ENCODE results near the gene FBXO44.

The FBXO44 gene

DNA sequence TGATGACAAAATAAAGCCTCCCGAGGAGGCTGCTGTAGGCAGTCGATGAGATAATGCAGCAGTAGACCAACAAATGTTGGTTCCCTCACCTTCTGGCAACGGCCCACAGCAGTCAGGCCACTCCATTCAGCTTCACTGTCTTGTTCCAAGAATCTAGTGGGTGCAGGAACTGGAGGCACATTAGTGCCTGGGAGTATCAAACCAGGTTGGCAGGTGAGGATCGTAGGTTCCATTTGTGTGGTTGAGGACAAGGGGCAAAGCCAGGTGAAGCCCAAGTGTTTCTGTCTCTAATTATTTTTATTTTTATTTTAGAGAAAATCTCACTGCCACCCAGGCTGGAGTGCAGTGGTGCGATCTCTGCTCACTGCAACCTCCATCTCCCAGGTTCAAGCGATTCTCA, 13.7 kb upstream of the FBXO44 start:
- no peak for DNase-seq

DNA sequence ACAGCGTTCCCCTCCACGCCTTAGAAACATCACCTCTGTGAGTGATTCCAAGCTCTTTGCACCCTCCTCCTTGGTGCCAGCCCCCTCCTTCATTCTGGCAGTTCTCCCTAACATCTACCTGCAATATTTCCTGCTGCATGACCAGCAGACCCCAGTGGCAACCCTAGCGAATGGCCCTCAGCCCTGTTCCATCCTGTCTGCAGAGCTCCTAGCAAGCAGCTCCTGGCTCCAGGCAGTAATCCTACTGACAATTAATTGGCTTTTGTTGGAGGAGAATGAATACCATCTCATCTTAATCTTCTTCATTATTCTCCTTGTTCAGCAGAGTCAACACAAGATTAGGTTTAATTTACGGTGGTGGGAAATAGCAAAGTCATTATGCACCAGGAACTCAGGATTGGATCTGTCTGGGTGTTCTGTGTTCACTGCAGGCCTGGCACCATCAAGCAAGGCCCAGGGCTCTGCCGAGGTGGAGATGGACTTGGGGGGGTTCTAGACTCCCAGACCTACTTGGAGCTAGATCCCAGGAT, 12.8 kb upstream of the FBXO44 start:
- DNase-seq, result no peak

DNA sequence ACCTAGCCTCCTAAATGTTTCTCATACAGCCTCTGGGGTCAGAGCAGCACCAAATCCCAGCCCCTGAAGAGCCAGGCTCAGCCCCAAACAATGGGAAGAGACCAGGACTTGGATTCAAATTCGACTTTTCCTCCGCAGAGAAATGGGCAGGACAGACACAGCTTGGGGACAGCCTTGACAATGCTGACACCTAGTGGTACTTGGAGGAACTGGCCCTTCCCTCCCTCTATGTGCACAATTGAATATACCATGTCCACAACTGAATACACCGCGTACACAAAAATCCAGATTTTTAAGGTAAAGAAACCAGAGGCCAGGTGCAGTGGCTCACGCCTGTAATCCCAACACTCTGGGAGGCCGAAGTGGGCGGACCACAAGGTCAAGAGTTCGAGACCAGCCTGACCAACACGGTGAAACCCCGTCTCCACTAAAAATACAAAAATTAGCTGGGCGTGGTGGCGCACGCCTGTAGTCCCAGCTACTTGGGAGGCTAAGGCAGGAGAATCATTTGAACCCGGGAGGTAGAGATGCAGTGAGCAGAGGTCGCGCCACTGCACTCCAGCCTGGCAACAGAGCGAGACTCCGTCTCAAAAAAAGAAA, 12.2 kb upstream of the FBXO44 start:
- peak; percentile 44 for DNase-seq

DNA sequence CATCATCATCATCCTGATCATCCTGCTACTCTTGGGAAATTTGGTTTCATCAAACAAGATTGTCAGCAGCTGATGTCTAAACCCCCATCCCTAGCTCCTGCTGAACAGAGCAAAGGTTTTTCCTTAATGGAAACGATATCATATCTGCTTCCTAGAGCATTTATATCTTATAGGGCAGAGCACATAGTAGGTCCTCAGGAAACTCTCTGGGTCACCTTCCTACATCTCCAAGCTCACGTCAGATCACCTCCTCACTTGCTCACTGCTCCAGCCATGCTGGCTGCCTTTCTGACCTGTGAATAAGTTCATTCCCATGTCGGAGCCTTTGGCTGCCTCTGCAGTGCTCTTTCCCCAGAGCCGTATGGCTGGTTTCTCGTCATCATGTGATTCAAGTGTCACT, 10.9 kb upstream of the FBXO44 start:
- no peak for DNase-seq

DNA sequence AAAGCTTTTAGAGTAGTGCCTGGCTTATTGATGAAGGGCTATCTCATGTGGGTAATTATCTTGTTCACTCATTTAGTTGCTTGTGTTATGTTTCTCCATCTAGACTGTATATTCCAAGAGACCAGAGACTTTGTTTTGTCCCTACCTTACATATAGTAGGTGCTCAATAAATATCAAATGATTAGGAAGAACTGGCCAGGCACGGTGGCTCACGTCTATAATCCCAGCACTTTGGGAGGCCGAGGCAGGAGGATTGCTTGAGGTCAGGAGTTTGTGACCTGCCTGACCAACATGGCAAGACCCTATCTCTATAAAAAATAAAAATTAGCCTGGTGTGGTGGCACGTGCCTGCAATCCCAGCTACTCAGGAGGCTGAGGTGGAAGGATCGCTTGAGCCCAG, 9.4 kb upstream of the FBXO44 start:
- no peak for DNase-seq

DNA sequence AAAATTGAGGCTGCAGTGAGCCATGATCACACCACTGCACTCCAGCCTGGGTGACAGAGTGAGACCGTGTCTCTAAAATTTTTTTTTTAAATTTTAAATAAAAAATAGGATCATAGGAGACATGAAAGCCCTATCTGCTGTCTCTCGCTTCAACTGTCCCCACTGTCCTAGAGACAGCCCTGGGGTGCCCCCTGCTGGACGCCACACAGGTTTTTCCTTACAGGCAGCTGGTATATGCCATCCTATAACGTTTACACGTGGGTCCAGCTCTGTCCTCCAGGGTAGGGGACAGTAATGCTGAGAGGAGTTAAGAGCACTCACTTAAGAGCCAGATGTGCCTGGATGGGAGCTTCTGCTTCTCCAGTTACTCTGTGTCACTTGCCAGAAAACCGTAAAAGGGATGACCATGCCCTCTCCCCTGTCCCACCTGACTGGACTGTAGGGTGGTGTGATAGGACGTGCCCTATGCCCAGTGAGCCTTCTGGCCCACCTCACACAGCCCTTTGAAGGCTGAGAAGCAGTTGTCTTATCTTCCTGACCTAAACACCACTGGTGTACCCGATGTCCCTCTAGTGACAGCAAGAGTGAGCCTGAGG, 8.9 kb upstream of the FBXO44 start:
- DNase-seq, result peak; percentile 78

DNA sequence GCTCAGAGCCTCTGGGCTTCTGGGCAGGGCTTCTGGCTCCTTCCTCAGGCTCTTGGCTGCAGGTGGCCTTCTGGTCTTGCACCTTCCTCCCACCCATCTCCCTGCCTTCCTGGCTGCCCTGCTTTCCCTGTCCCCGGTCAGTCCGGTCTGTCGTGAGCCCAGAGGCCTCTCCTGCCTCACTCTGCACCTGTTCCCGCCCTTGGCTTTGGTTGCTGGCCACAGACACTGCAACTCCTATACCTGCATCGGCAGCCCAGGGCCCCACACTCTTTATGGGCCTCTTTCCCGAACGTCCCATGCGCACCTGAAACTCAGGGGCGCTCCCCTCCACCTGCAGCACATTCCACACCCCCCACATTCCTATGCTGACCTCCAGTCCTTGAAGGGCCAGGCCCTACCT, 8.4 kb upstream of the FBXO44 start:
- DNase-seq, result no peak

DNA sequence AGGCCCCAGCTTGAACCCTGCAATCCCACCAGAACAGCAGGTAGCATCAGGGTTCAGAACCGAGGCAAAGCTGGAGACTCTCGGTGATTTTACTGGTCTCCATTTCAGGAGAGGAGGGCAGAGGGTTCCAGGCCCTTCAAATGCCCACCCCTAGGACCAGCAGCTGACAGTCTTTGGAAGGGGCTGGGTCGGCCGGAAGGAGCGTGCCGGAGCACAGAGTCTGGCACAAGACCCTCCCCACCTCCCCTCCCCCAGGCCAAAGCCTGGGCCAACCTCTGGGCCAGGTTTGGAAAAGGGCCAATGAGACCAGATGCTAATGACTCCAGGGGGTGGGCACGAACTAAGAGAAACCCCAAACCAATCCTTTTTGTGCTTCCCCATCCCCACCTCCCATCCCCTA, 7.3 kb upstream of the FBXO44 start:
- no peak for DNase-seq

DNA sequence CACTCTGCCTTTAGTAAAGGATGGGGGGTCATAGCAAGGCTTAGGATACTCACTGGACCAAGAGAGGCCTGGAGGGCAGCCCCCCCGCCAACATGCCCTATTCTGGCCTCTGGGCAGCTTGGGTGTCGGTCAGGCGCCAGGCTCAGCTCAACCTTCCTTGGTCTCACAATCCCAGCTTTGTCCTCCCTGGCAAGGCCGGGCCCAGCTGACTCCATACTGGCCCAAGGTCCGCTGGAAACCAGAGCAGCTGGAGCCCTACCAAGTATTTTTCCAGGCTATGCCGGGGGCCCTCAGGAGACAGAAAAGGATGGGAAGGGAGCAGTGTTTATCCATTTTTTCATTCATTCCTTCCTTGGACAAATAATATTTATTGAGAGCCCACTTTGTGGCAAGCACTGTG, 6.6 kb upstream of the FBXO44 start:
- no peak for DNase-seq

DNA sequence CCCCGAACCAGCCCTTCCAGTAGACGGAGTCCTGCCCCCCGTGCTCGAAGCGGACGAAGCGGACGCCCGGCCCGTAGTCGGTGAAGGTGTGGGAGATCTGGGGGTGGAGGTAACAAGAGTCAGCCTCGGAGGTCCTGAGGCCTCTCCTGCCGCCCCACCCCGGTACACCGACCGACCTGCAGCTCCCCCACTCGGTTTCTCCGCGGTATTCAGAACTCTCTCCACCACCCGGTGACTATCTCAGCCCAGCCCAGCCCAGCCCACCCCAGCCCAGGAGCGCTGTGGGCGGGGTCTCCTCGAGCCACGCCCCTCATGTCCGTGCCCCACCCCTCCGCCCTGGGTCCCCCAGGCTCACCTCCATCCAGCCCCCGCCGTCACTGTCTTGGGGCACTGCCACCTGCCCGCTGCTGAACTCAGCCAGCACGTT, 5.9 kb upstream of the FBXO44 start:
- no peak for DNase-seq

DNA sequence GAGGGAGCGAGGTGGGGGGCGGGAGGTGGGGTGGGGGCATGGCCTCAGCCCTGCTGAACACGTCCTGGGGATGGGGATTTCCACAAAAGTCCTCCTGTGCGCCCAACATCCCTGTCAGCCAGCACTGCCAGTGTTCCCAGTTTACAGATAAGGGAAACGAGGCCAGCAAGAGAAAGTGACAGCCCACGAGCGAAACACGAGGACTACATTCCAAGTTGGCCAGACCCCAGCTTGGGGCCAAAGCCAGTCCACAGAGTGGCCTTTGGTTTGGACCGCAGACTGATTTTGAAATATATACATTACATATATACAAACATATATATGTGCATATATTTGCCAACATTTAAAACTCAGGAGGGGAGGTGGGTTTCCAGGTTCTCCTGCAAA, 5.4 kb upstream of the FBXO44 start:
- DNase-seq, result no peak

DNA sequence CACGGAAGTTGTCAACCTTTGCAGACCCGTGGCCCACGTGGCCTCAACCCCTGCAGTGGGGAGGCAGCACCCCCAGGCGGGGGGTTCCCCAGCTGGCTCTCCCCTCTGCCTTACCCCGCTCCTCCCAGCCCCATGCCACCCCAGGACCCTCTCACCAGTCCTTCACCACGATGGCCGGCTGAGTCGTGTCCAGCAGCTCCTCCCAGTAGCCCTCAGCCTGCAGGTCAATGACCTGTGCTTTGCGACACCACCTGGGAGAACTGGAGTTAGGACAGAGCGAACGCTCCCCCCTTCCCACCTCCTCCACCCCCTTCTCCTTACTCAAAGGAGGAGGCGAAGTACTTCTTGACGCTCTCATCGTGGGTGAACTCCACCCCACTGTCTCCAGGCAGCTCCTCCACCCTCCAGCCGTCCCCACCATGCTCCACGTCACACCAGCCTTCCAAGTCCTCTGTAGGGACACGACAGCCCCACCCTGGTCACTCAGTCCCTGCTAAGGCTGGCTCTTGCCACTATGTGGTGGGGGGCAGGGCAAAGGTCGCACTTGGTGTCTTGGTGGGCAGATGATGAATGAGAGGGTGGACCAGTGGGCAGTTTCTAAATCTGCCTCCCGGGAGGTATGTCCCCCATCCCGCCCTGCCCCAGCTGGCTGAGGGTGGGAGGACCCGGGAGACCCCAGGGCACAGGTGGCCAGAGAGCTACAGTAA, 4.9 kb upstream of the FBXO44 start:
- DNase-seq, result no peak

DNA sequence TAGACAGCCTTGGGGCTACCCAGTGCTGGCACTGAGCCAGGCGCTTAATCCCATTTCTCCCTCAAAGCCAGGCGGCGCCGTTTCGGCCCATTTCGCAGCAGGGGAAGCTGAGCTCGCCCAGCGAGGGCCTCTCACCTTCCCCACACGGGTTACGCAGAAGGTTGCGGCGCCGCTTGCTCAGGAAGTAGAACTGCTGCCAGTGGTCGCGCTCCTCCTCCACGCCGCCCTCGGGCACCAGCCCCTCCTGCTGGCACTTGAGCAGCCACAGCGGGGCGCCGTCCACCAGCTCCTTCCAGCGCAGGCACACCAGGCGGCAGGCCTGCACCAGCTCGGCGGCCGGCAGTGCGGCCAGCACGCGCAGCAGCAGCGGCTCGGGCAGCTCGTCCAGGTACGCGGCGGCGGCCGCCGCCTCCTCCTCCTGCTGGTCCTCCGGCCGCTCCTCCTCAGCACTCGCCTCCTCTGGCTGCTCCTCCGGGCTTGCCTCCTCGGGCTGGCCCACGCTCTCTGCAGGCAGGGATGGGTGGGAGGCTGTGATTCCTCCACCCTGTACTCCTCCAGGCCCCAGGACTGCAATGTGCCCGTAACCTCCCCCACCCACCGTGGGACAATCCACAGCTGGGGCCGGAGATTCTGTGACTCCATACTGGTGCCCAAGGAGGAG, 4.2 kb upstream of the FBXO44 start:
- peak; percentile 78 for DNase-seq

DNA sequence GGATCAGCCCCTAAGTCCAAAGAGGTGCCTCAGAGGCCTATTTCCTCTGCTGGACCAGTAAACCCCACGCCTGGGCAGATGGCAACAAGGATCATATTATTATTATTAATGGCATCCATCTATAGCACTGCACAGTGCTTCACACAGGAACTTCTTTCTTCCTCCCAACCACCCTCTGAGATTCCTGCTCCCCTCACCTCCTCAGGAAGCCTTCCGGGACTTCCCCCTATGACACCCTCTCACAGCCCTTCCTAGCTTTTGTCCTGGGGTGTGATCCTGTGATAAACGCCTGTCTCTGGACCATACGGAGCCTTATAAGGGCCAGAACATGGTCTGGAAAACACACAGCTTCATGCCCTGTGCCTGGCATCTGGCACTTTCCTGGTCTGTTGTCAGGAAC, 3.7 kb upstream of the FBXO44 start:
- no peak for DNase-seq

DNA sequence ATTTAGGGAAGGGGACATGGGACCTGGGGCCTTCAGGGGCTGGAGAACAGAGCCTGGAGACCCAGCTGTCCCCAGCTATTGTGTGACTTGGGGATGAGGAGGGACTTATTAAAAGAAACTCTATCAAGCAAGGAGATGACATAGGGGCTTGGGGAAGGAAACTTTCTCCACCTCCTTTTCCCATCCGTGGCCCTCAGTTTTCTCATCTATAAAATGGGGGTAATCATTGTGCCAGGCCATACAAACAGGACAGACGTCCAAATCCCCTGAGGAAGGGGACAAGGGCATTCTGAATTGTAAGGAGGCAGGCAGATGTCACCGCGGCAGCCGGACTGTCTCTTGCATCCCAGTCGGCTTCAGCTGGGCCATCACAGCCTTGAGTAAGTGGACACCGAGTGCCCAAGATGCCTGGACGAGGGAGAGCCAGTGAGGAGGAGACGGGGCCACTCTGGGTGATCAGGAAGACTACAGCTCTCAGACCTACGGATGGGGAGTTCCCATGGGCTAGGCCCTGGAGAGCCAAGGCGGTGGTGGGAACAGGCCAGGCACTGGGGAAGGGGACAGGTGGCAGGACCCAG, 2.4 kb upstream of the FBXO44 start:
- no peak for DNase-seq

DNA sequence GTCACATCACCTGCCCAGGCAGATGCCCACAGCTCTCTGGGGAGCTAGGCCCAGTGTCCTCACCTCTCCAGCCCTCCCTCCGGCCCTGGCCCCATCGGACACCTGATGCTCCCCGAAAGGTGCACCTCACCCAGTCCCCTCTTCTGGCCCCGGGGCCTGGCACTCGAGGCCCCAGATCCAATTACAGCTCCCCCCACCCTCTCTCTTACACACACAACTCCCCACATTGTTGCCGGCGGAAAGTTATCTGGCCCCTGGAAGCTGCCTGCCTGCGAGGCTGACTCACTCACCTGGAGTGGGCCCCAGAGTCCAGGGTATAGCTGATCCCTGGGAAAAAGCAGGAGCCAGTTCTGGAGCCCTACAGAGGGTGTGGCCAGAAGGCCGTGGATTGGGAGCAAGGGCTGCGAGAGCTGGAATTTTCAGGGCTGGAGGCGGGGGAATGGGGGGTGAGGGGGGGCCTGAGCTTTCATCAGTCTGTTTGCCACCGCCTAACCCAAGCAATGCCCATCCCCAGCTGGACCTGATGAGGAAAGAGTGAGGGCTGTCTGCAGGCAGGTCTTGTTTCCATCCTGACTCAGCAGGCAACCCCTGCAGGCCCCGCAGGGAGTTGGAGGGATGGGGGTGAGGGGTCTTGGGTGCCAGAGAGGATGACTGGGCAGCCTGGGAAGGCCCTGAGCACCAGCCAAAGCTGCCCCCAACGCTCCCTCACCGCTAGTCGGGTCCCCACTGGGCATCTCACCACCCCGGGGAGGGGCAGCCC, 1.4 kb upstream of the FBXO44 start:
- DNase-seq, result no peak

DNA sequence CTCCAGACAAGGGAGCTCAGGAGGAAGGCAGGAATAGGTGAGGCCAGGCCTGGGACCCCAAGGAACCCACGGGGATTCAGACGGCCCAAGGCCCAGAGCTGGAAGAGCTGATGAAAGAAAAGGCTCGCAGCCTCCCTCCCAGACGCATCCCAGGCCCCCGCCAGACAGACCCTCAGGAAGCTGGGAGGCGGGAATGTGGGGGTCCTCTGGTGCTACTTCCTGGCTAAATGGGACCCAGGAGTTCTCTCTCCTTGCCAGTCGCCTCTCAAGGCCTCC, 878 bp upstream of the FBXO44 start:
- no peak for DNase-seq

DNA sequence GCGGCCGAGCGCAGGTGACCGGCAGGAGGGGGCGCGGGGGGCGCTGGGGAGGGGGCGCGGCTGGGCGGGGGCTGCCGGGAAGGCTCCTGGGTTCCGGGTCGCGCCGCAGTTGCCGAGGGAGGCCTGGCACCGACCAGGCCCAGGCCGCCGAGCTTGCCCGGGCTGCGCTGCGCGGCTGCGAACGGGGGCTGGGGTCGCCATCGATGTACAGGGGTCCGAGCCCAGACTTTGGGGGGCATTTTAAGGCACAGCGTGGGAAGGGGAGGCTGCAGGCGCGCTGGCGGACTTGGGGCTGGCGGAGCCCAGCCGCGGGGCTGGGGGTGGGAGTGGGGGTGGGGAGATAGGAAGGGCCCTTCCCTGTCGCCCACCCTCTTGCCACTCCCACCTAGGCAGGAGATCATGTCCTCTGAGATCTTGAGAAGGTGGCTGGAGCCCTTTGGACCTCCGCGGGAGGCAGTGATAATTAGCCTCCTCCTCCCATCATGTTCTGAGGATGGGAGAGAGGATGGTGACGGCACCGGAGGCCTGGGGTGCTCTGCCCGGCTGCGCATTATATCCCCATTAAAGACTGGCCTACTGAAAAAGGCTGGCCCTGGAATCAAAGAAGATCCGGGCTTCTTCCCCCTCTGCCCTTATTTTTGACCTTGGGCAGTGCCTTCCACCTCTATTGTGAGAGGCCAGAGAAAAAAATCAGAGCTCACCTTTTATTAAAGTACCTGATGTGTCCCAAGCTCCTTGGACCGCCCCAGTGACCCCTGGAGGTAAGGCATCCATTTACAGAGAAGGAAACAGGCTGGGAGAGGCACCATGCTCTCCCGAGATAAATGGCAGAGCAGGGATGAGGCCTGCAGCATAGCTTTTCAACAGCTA, 497 bp downstream of the FBXO44 start:
- DNase-seq, result no peak

DNA sequence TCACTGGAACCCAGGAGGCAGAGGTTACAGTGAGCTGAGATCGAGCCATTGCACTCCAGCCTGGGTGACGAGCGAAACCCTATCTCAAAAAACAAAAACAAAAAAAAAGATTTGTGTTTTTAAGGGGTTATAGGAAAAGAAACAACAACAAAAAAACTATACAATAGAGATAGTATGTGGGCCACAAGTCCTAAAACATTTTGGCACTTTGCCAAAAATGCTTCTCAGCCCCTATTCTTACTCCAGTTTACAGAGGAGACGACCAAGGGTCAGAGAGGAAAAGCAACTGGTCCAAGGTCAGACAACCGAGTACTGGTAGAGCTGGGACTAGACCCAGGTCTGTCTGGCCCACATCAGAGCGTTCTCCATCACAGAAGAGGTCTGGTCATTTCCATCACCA, 3.0 kb downstream of the FBXO44 start:
- no peak for DNase-seq

DNA sequence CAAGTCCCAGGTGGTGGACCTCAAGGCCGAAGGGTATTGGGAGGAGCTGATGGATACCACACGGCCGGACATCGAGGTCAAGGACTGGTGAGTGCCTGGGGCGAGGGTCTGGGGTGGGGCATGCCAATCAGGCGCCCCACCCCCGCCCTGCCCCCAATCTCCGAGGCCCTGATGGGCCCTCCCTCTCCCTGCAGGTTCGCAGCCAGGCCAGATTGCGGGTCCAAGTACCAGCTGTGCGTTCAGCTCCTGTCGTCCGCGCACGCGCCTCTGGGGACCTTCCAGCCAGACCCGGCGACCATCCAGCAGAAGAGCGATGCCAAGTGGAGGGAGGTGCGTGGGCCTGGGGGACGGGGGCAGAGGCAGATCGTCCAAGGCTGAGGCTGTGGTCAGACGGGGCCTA, 3.9 kb downstream of the FBXO44 start:
- no peak for DNase-seq

DNA sequence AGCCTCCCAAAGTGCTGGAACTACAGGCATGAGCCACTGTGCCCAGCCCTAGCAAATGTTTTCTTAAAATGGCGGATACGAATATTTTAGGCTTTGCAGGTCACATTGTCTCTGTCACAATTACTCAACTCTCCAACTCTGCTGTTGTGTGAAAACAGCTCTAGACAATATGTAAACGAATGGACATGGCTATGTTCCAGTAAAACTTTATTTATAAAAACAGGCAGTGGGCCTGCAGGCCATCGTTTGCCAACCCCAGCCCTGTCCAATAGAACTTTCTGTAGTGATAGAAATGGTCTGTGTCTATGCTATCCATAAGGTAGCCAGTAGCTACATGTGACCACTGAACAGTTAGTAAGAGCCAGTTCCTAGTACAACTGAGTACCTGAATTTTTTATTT, 5.1 kb downstream of the FBXO44 start:
- DNase-seq, result no peak

DNA sequence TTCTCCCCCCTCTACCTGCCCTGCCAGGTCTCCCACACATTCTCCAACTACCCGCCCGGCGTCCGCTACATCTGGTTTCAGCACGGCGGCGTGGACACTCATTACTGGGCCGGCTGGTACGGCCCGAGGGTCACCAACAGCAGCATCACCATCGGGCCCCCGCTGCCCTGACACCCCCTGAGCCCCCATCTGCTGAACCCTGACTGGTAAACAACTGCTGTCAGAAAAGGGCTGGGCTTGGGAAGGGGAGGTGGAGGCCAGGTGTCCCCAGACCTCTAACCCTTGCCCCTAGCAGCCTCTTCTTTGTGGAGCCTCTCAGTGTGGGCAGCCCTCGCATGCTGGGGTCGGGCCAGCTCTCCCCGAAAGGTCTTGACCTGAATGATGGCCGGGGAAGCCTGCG, 6.4 kb downstream of the FBXO44 start:
- no peak for DNase-seq

Data from COR-L47 (cell line).